Activated CD8-positive, alpha-beta T cell treated with anti-CD3 and anti-CD28 coated beads for 36 hours (primary cell): ENCODE results near the gene DPF1. TPM values are rescaled to one million over a fixed set of nuclear protein-coding genes. Genes with fewer than 3 reads are reported as not detected.
"Not testable (repeated sequence)": the region's sequence is repeated elsewhere in the genome, so short reads cannot be mapped to it uniquely, and the experiment has no call there.

Source experiments
- ATAC-seq: fragments of 200-7000 bp; cut with Tn5 transposase; one replicate; pipeline ENCODE4 v1.10.0; 2021; ENCODE audit warnings: mild to moderate bottlenecking, moderate library complexity
- CTCF ChIA-PET: fragments of 350-600 bp; sonication (Branson Sonifier 250); formaldehyde crosslinking; loops from one replicate; lab custom pipeline; 2021; ENCODE audit warnings: antibody characterized with exemption; lab: Charles Lee
- POLR2A ChIA-PET: fragments of 350-600 bp; sonication (Branson Sonifier 250); formaldehyde crosslinking; loops from one replicate; lab custom pipeline; 2021; ENCODE audit warnings: antibody characterized with exemption; lab: Charles Lee
- DNase-seq: peaks from one replicate; pipeline ENCODE4 v3.0.0-alpha.2; 2020
- H3K27ac Mint-ChIP-seq: one replicate; pipeline ENCODE4 v1.8.0; 2021; ENCODE audit warnings: mild to moderate bottlenecking, mixed read lengths
- H3K27me3 Mint-ChIP-seq: one replicate; pipeline ENCODE4 v1.8.0; 2021; ENCODE audit warnings: mixed read lengths
- H3K36me3 Mint-ChIP-seq: one replicate; pipeline ENCODE4 v1.8.0; 2021; ENCODE audit warnings: low read depth, mixed read lengths
- H3K4me1 Mint-ChIP-seq: one replicate; pipeline ENCODE4 v1.8.0; 2021; ENCODE audit warnings: low read depth, mixed read lengths
- H3K4me3 Mint-ChIP-seq: one replicate; pipeline ENCODE4 v1.8.0; 2021; ENCODE audit warnings: mild to moderate bottlenecking, moderate library complexity, mixed read lengths
- H3K9me3 Mint-ChIP-seq: one replicate; pipeline ENCODE4 v1.8.0; 2021; ENCODE audit warnings: mixed read lengths
- intact Hi-C: fragments of 100-400 bp; cut with micrococcal nuclease; formaldehyde crosslinking; loops from one replicate; pipeline ENCODE4 v1.10.0; 2022
- total RNA-seq, 2 experiments: library from RNA; stranded (reverse); gene quantifications; one replicate each; pipeline ENCODE4 v1.2.3, GENCODE V29; 2021
- TF ChIP-seq, protein P1 (sequence below): fragments of 200-600 bp; IDR thresholded peaks from one replicate; pipeline ENCODE4 v1.8.0; 2022; ENCODE audit warnings: antibody characterized with exemption, mild to moderate bottlenecking

The DPF1 gene
- total RNA-seq, 2 experiments from 2014 or later, result 0.47 to 1.0 TPM

DNA sequence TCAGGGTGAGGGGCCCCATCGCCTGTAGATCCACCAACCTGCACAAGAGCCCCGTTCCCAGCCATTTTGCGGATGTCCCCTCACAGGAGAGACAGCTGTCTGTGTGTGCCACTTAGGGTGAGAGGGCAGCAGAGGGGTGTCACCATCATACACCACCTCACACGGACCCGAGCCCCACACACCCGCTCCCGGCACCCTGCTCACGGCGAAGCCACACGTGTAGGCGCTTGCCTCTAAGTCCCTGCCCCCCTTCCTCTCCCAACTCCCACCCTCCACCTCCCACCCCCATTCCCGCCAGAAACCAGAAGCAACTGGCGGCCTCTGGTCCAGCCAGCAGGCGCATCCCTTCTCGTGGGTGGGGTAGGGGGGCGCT lies 4.0 kb upstream of the DPF1 start:
- CTCF ChIA-PET, result interaction anchor here (1.4 to 3.9 kb wide), 3 partner anchors 16 to 326 kb away, joined by 3 to 17 read pairs (median 3); no protein-coding TSS in a partner anchor
- POLR2A ChIA-PET, result no interaction called here
- no peak overlapping the region for H3K27ac Mint-ChIP-seq
- no peaks in the 10 kb centered on the region for H3K9me3 Mint-ChIP-seq
- H3K36me3 Mint-ChIP-seq, result no peaks in the 10 kb centered on the region
- no peak overlapping the region for H3K4me3 Mint-ChIP-seq
- DNase-seq (no peak), ATAC-seq (no peak)
- intact Hi-C loops, result loop anchor here (10.0 kb wide), 1 partner anchor 323 kb away; the partner anchor contains the start of genes SIPA1L3 and WDR87
- TF ChIP-seq, protein P1, sequence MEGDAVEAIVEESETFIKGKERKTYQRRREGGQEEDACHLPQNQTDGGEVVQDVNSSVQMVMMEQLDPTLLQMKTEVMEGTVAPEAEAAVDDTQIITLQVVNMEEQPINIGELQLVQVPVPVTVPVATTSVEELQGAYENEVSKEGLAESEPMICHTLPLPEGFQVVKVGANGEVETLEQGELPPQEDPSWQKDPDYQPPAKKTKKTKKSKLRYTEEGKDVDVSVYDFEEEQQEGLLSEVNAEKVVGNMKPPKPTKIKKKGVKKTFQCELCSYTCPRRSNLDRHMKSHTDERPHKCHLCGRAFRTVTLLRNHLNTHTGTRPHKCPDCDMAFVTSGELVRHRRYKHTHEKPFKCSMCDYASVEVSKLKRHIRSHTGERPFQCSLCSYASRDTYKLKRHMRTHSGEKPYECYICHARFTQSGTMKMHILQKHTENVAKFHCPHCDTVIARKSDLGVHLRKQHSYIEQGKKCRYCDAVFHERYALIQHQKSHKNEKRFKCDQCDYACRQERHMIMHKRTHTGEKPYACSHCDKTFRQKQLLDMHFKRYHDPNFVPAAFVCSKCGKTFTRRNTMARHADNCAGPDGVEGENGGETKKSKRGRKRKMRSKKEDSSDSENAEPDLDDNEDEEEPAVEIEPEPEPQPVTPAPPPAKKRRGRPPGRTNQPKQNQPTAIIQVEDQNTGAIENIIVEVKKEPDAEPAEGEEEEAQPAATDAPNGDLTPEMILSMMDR, result no peak
- peaks cover 14% of the 10 kb centered on the region for H3K4me1 Mint-ChIP-seq
- H3K27me3 Mint-ChIP-seq, result peaks cover 53% of the 10 kb centered on the region

DNA sequence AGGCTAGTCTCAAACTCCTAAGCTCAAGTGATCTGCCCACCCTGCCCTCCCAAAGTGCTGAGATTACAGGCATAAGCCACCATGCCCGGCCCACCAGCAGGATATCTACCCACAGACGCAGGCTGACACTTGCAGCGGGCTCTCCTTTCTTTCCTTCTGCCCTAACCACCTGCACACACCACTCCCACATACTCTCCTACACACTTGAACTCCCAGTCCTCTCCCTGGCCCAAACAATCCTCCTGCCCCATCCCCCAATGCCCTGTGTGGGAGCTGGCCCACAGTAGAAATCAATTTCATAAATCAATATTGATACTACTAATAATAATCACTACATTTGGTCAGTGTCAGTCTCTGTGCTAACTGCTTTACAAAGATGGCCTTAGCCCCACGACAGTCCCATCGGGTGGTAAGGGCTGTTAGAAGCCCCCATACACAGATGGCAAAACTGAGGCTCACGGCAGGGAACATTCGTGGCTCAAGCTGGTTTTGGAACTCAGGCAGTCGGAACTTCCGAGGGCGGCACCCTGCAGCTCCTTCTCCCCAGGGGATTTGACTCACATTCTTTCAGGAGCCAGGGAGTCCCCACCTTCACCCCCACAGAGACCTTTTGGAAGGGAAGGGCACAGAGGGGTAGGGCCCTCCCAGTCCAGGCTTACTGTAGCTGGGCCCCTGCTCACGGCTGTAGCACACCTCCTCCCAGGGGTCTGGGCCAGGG lies 3.4 kb upstream of the DPF1 start:
- ChIA-PET CTCF (interaction anchor here (1.1 to 3.9 kb wide), 5 partner anchors 17 to 325 kb away, joined by 3 to 17 read pairs (median 3); no protein-coding TSS in a partner anchor), POLR2A (no interaction called here)
- intact Hi-C loops, result loop anchor here (10.0 kb wide), 1 partner anchor 323 kb away; the partner anchor contains the start of genes SIPA1L3 and WDR87
- TF ChIP-seq, protein P1, result no peak
- no peak for ATAC-seq
- no peak for DNase-seq
- H3K4me3 Mint-ChIP-seq, result no peak overlapping the region
- no peaks in the 10 kb centered on the region for H3K9me3 Mint-ChIP-seq
- H3K4me1 Mint-ChIP-seq, result peaks cover 16% of the 10 kb centered on the region
- peaks cover 56% of the 10 kb centered on the region for H3K27me3 Mint-ChIP-seq
- no peaks in the 10 kb centered on the region for H3K36me3 Mint-ChIP-seq
- no peak overlapping the region for H3K27ac Mint-ChIP-seq

DNA sequence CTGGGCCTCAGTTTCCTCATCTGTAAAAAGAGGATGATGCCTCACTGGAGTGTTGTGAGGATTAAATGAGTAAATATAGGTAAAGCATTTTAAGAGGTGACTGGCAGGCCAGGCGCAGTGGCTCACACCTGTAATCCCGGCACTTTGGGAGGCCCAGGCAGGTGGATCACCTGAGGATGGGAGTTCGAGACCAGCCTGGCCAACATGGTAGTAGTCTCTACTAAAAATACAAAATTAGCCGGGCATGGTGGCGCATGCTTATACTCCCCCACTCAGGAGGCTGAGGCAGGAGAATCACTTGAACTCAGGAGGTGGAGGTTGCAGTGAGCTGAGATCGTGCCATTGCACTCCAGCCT lies 819 bp upstream of the DPF1 start:
- Mint-ChIP-seq H3K4me1 (peaks cover 16% of the 10 kb centered on the region), H3K4me3 (peak overlapping the region; percentile 62), H3K27me3 (peaks cover 55% of the 10 kb centered on the region)
- ATAC-seq, H3K27ac Mint-ChIP-seq, H3K9me3 Mint-ChIP-seq, H3K36me3 Mint-ChIP-seq, DNase-seq, POLR2A ChIA-PET: not testable (repeated sequence)
- CTCF ChIA-PET, result interaction anchor here (0.8 to 3.9 kb wide), 9 partner anchors 10 to 326 kb away, joined by 3 to 17 read pairs (median 3); no protein-coding TSS in a partner anchor
- intact Hi-C loops, result loop anchor here (10.0 kb wide), 1 partner anchor 320 kb away; the partner anchor contains the start of genes SIPA1L3 and WDR87

DNA sequence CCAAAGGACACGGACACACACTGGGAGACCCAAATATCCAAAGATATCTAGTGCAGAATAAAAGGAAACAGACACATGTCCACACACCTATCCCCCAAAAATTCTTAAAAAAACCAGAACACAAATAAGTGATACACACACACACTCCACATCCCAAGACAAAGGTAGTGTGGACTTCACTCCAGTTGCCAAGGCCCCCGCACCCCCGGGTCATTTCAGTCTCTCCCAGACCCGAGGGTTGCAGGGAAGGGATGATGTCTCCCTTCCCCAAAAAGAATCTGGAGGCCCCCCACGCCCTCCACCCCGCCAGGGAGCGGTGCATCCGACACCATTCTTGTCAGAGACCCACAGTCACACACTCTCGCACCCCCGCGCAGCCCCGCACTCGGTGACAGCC lies 407 bp downstream of the DPF1 start:
- H3K4me3 Mint-ChIP-seq, result peak overlapping the region; percentile 24
- no peaks in the 10 kb centered on the region for H3K9me3 Mint-ChIP-seq
- intact Hi-C loops, result loop anchor here (10.0 kb wide), 1 partner anchor 319 kb away; the partner anchor contains the start of genes SIPA1L3 and WDR87
- ATAC-seq, result no peak
- no peak overlapping the region for H3K27ac Mint-ChIP-seq
- DNase-seq, result no peak
- peaks cover 16% of the 10 kb centered on the region for H3K4me1 Mint-ChIP-seq
- TF ChIP-seq, protein P1, result no peak
- ChIA-PET POLR2A (no interaction called here), CTCF (no interaction called here)
- H3K27me3 Mint-ChIP-seq, result peaks cover 60% of the 10 kb centered on the region
- H3K36me3 Mint-ChIP-seq, result no peaks in the 10 kb centered on the region

DNA sequence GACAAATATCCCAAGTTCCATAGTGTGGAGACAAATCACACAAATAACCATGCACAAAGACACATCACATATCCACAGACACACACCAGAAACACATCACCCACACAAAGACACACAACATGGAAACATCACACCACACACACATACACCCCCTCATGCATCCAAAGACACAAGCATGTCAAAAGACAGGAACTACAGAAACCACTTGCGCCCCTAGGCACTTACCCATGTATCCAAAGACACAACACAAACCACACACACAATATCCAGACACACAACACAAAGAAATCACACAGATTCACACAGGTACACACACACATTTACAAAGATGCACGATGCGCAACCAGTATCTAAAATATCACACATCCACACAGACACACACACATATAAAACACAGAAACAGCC lies 901 bp downstream of the DPF1 start:
- peaks cover 63% of the 10 kb centered on the region for H3K27me3 Mint-ChIP-seq
- POLR2A ChIA-PET, result no interaction called here
- no peaks in the 10 kb centered on the region for H3K9me3 Mint-ChIP-seq
- no peak for DNase-seq
- H3K4me3 Mint-ChIP-seq, result peak overlapping the region; percentile 24
- TF ChIP-seq, protein P1, result no peak
- H3K27ac Mint-ChIP-seq, result no peak overlapping the region
- no peak for ATAC-seq
- peaks cover 16% of the 10 kb centered on the region for H3K4me1 Mint-ChIP-seq
- H3K36me3 Mint-ChIP-seq, result no peaks in the 10 kb centered on the region
- intact Hi-C loops, result loop anchor here (10.0 kb wide), 1 partner anchor 318 kb away; the partner anchor contains the start of genes SIPA1L3 and WDR87
- CTCF ChIA-PET, result no interaction called here
